ENCODE measurements around the gene SENP8.

DNA sequence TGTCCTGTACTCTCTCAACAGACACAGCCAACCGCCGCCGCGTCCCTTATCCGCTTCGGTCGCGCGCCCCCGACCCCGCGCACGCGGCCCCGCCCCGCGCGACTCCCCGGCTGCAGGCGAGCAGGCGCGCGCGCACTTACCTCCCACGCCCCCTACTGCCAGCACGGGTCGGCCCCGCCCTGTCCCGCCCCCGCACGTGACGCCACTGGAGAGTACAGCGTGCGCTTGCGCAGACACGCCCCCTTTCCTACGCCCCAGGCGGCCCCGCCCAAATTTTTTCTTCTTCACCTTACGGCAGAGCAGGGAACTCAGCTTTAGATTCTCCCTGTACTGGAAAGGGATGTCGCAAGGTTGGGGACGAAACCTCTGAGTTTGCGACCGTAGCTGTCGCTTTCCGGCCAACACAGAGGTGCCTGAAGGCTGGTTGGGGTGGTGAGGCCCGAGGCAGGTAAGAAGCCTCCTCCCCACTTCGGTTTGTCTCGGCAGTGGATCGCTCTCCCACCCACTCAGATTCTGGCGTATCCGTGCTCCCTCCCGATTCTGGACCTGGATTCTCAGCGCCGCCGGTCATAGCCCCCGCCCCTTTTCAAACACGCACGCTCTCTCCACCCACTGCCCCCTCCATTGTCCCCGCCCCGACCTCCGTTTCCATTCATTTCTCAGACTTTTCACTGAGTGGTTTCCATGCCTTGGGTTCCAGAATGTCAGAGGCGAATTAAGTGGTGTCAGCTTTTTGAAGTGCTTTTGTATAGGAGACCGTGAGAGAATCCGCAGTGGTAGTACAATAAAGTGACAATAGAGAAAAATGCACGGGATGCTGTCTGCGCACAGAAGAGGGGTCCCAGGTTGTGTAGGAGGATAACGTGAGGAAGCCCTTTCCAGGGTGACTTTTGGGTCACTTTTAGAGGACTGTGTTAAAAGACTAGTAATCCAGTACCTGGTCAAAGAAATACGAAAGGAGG, at the start of gene SENP8, which contains the start of gene MYO9A:
- TF ChIP-seq GATA2 (IDR thresholded peaks at IDR 0.05; ENCODE audit: low read depth, low read length) (no peak), GATA3 (IDR thresholded peaks at IDR 0.05; ENCODE audit: low read depth, low read length) (no peak)
